ENCODE results near the gene TCERG1.
"Not testable (repeated sequence)": the region's sequence is repeated elsewhere in the genome, so short reads cannot be mapped to it uniquely, and the experiment has no call there.

The TCERG1 gene

DNA sequence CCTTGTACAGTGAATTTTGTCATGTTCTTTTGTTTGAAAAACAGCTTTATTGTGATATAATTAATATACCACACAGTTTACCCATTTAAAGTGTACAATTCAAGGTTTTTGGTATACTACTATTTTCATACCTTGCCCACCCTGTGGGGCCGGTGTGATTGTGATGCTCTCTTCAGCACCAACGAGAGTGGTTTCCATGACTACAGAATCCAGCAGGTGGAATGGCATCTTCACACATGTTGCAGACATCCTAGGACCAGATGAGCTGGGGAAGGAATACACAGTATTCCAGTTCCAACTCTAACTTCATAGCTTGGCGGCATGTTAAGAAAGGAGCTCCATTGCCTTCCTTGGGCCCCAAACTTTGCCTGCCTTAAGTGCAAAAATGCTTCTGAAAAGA, 76.6 kb downstream of the TCERG1 start:
- no peak for DNase-seq

DNA sequence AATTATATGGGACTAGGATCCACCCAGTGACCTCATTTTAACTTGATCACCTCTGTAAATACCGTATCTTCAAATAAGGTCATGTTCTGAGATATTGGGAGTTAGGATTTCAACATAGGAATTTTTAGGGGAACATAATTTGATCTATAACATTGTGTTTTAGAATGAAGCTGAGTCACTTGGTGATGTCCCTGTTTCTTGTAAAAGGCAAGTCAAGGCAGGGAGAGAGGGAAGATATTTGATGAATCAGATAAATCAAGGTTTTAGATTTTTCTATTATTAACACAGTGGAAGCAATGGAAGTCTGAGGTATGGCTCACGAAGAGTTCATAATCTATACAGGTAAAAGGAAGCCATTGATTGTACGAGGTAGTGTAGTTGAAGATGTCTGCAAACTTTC, 80.7 kb downstream of the TCERG1 start:
- DNase-seq: no peak

DNA sequence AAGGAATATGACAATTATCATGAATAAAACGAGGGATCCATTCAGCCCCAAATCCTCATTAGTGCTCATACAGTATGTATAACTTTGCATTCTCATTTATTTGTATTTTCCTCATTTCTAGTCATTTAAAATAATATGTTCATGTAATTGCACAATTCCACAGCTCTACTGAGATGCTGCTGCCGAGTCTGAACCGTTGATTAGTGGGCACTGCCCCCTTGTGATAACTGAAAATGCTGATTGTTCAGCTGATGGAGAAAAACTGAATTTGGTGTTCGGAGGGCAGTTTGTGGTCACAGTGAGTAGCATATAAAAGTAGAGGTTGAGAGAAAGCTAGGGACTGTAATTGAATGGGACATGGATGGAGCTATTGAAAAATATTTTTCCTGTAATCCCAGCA, 81.1 kb downstream of the TCERG1 start:
- DNase-seq: no peak

DNA sequence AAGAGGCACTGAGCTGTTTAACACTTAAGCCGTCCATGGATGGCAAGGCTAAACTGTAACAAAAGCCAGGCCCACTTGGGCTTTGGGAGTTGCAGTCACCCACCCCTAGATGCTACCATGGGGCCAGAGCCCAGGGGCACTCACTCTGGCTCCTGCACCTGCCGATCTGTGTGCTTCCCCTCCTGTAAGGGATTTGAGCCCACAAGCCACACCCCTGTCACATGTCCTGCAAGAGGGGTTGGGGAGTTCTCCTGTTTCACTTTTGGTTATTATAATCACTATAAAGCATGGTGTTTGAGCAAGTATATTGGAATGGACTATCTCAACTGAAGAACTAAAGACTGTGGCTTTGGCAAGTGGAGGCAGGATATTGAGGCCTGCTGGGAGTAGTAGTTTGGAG, 82.9 kb downstream of the TCERG1 start:
- no peak for DNase-seq

DNA sequence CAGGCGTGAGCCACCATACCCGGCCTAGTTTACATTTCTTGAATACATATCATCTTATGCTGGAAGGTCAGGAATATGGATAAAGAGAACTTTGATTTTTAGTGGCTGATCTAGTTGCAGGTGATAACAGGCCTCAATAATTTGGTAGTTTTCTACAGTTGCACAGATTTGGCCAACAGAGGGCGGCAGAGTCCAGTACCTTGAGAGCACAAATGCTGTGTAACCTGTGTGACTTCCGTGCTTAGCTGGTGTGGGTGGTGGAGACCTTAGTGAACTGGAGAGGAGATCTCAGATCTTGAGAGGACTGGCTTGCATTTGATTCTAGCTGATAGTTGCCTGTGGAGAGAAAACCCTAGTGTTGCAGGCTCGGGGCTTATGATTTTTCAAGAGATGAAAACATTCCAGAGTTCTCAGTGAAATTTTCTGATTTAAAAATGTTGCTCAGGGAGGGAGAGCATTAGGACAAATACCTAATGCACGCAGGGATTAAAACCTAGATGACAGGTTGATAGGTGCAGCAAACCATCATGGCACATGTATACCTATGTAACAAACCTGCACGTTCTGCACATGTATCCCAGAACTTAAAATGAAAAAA, 86.2 kb downstream of the TCERG1 start:
- DNase-seq: peak in 1 of 2 donors; percentile 23

DNA sequence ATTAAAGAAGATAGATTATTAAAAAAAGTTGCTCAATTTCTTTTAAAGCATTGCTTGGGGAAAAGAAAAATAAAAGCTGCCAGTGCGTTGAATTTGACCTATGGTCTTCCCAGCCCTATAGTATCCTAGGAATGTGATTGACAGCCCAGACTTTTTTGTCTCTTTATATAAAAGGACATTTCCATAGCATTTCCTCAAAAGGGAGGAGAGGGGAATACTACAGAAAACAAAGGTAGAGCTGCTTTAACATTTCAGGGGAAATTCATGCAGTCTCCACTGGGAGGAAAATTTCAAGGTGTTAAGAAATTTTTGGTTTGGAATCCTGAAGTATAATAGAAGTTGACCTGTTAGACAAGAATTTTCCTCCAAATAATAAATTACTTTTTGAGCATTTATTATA, 86.7 kb downstream of the TCERG1 start:
- DNase-seq: no peak

DNA sequence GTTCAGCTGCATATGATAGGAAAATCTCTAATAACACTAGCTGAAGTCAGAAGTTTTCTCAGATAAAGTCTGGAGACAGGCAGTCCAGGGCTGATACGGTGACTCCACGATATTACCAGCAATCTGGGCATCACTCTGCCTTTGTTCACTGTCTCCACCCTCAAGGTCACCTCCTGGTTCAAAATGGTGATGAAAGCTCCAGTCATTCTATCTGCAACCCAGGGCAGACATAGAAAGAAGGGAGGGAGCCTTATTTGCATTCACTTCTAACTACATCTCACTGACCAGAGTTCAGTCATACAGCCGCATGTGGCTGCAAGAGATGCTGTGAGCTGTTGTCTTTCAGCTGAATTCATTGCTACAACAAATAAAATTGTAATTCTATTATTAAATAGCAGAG, 91.3 kb downstream of the TCERG1 start:
- DNase-seq: no peak

DNA sequence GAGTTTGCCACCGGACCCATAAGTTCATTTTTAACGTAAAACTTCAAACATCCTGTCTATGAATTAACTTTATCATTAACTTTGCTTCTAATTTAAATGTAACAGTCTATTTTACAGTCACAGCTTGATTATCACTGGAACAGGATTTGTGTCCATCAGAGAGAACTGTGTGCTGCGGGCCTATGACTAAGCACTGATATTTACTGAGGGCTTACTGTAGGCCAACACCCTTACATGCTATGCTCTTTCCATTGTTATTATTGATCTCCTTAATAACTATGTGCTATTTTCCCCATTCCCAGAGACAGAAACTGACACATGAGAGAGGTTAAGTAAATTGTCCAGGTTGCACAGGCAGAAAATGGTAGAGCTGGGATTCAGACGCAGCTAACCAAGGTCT, 92.8 kb downstream of the TCERG1 start:
- no peak for DNase-seq

DNA sequence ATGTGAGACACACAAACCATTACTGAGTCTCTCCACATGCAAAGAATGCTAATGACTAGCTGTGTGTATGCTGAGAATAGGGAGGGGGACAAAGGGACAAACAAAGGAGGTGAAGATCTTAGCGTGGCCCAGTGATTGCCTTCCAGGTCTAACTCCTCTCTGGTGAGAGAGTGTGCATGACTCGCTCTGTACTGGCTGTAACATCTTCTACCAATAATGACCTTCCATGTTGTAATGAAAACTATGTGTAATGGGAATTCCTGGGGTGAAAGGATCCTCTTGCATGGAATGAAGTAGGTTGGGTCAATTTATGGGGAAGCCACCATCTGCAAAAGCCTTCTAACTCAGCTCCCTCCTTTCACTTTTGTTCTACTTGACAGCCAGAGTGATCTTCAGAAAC, 93.3 kb downstream of the TCERG1 start:
- DNase-seq: no peak

DNA sequence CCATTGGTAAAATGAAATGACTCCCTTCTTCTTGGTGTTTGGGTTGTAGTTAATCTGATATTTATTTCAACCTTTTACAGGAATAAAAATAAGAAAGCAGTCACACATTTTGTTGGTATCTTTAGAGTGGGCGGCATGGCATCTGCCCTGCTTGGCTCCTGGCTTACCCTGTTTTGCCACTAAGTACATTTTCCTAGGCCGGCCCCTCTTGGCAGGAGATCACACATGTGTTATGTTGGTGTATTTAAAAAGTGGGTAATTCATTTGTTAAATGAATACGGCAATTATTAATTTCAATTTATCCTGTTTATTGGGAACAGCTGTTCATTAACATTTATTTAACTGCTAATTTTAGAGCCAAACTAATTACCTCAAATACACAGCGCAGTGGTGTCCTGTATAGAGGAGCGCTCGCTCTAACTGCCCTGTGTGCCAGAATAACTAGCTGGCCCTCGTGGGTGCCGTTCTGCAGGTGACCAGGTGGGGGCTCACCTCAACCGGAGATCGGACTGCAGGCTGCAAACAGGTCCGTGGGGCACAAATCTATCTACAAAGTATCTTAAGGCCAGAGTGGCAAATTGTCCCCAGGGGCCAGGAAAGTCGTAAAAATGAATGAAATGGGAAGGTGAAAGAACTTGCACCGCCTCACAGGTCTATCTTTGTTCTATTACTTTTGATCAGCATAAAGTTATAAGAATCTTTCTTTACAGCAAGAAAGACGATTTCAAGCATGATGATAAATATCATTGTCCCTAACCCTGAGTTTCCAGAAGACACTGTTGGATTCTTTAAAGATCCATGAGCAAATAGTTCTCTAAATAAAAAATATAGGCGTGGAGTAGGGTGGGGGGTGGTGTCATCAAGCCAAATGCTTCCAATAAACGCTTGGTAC, 95.1 kb downstream of the TCERG1 start:
- peak in 1 of 2 donors; percentile 30 for DNase-seq

DNA sequence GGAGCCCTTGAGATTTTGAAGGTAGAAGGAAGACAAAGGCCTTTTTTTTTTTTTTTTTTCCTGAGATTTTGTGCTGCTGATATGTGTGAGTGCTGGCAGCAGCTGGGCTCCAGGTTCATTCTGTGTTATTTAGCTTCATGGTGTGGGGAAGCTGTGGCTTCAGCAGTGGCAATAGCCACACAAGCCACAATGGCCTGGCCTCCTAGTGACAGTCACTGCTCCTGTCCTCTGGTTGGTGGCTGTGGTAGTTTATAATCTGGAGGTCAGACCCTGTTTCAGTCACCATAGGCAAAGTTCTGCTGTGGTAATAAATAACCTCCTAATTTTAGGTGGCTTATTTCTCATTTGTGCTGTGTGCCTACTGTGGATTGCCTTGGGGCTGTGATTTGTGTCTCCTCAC, 97.1 kb downstream of the TCERG1 start:
- no peak for DNase-seq

DNA sequence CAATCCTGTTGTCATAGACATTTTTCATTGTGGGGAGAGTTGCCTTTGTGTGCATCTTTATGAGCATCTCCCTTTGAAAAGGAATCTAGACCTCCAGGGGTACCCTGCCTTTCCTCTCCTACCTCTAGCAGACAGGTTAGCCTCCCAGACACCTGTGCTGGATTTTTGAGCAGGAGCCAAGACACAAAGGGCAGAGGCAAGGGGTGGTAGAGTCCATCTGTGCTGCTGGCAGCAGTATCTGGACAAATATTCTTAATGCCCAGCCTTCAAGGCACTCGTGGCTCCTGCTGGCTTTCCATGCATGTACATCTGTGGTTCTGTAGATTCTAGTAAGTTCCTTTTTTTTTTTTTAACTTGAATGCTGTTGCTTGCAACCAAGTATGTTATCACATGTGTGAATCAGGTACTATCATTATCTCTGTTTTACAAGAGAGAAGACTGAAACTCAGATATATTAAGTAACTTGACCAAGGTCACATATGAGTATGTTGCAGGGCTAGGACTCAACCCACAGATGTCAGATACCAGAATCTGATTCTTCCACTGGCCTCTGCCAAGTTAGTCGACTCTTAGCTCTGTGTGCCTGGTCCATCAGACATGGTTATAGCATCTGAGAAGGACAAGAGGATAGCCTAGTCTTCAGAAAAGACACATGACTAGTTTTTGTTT, 101.8 kb downstream of the TCERG1 start:
- no peak for DNase-seq

DNA sequence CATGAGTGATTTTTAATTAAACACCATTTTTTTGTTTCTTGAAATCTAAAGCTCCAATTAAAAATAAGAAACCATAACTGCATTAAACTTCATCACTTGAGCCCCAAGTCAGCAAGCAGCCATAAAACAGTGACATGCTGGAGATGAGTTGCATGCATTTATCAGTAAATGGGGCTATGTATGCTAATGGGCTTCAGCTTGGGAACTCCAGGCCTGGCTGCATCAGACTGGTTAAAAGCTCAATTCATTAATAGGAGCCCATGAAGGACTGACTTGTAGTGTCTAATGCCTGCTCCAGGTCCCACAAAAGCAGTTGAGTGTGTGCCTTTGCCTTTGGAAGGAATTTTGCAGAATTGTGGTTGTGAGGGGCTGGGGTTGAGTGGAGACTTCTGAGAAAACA, 102.5 kb downstream of the TCERG1 start:
- DNase-seq: no peak

DNA sequence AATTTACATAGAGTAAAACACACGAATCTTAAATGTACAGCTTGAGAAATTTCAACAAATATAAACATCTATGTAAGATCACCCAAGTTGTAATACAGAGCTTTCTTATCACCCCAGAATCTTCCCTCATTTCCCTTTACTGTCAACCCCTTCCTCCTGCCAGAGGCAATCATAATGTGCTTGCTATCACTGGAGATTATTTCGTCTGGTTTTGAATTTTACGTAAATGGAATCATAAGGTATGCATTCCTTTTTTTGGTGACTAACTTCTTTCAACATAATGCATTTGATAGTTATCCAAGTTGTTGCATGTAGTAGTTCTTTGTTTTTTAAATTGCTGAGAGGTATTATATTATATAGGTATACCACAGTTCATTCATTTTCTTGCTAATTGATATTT, 106.3 kb downstream of the TCERG1 start:
- DNase-seq: no peak

DNA sequence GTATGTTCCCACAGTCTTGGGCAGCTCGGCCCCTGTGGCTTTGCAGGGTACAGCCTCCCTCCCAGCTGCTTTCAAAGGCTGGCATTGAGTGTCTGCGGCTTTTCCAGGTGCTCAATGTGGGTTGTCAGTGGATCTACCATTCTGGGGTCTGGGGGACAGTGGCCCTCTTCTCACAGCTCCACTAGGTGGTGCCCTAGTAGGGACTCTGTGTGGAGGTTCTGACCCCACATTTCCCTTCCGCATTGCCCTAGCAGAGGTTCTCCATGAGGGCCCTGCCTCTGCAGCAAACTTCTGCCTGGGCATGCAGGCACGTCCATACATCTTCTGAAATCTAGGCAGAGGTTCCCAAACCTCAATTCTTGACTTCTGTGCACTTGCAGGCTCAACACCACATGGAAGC, 109.8 kb downstream of the TCERG1 start:
- not testable (repeated sequence) for DNase-seq

DNA sequence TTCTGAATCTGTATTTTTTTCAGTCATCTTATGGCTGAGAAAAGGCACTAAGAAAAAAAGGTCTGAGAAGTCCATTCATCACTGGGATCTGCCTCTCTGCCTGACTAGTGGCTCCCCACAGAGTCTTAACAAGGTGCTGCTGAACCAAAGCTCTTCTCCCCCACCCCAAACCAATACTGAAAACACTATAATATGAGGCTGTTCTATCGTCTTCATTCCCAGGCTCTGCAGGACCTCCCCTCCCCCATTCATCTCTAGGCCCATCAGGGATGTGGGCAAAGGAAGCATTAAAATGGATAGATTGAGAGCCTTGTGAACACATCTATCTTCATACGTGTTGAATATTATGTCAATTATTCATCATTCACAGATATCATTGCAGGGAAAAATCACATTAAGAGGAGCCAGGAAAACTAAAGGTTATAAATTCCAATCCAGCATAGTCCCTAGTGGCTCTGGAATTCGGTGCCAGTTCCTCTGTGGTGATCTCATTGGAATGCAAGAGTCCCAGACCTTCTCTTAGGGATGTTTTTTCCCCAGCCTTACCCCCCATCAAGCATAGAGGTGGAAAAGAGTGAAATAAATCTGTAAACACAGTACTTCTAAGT, 113.2 kb downstream of the TCERG1 start:
- DNase-seq: no peak
